HG03103 (cell line): Measurements from ENCODE around the gene MAD1L1.
"Not testable (repeated sequence)": the region's sequence is repeated elsewhere in the genome, so short reads cannot be mapped to it uniquely, and the experiment has no call there.

ENCODE experiments used
- ATAC-seq: cut with Tn5 transposase; IDR thresholded peaks from one replicate; pipeline ENCODE4 v1.9.1; 2021; ENCODE audit warnings: low read depth; ENCODE audit not compliant: unreplicated experiment

Gene MAD1L1

DNA sequence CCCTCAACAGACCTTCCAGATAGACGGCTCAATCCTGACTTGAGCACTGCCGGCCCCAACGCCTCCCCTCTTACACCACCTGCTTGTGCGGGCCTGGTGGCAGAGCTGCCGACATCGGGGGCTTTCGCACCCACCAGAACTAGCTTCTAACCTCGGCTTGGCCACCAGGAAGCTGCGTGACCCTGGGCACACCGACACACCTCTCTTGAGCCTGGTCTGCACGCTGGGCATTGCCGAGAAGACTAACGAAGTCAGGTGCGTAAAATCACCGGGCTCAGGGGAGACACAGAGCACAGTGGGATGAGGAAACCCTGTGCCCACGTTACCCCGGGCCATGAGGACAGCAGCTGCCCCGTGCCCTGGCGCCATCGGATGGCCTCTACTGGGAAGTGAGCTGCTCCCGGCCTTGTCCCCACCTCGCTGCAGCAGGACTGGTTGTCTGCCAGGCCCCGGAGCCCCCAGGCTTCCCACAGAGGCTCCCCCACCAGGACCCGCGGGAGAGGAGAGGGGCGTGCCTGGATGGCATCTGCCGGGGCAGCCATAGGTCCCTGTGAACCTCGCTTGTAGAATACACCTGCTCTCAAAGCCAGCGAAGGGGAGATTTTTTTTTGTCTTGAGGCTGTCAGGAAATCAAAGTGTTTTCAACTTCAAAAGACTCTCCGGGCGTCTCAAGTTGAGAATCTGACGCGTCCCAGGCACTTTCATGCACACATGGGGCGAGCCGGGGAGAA, 408.4 kb downstream of the MAD1L1 start:
- not testable (repeated sequence) for ATAC-seq

DNA sequence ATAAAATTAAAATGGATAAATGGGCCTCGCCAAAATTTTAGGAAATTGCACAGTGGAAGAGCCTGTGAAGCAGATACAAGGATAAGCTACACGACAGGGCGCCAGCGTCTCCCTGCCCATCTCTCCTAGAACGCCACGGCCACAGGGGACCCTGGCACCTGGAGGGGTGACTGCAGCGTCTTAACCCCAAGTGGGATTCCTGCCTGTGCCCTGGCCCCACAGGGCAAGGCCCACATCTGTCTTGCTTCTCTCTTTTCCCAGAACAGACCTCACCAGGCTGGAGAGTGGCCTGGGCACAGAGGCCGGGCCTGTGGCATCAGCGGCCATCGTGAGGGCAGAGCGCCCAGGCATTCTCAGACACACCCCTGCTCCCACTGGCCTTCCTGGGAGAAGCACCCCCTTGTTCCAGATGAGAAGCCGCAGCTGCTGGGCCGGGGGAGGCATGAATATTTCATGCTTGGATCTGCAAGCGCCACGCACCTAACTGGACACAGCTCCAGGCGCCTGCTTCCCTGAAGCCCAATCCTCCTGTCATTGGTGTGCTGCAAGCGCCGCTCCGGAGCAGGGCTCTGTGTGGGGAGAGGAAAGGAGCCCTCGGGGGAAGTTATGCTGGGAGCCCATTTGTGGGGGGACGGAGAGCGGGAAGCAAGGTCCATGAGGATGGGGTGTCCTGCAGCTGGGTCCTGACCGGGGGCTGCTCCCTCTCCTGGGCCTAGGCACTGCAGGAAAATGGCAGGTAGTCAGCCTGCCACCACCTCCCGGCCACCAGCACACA, 409.2 kb downstream of the MAD1L1 start:
- no peak for ATAC-seq

GRCh38 chr7:1819259-1819841, 413.4 kb downstream of the MAD1L1 start:
- ATAC-seq: no peak

DNA sequence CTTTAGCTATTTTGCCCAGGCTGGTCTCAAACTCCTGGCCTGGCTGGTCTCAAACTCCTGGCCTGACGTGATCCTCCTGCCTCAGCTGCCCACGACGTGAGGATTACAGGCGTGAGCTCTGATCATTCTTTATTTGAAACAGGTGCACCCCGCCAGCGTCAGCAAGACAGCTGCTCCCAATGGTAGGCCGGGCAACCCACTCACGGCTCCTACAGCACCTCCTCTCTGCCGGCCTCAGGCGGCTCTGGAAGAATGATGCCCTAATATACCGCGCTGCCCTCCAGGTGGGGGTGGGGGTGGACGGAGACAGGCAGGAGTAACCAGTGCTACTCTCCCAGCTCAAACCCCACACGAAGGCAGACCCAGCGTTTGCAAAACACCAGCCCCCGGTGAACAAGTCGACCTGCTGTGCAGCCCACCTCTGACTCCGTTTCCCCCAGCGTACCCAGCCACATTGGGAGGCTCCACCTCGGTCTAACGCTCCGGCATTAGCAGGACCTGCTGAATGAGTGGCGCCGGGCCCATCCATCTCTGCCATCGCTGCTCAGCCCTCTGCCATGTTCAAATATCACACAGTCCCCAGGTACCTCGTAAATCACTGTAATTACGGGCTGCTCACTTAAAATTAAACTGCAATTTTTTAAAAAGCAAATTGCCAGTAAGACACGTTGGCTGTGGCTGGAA, 414.0 kb downstream of the MAD1L1 start:
- no peak for ATAC-seq

DNA sequence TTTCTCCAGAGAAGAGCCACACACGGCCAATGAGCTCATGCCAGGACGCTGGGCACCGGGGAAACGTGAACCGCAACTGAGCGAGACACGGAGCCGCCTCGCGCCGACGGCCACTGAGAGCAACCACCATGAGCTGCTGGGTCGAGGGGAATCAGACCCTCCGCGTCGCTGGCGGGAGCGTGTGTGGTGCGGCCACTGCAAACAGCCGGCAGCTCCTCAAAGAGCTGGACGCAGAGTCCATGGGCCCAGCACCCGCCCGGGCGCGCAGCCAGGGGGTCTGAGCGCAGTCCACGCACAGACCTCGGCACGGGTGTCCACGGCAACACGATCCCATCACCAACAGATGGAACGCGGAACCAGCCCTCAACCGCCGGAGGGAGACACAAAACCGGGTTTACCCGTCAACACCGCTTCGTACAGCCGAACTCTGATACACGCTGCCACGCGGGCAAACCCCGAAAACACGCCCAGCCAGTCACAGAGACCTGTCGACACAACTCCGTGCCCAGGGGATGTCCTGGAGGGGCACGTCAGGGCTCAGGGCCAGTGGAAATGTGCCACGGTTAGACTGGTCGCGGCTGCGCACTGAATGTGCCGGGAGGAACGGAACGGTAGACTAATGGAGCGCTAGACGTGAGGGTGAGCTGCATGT, 415.6 kb downstream of the MAD1L1 start:
- ATAC-seq: no peak

DNA sequence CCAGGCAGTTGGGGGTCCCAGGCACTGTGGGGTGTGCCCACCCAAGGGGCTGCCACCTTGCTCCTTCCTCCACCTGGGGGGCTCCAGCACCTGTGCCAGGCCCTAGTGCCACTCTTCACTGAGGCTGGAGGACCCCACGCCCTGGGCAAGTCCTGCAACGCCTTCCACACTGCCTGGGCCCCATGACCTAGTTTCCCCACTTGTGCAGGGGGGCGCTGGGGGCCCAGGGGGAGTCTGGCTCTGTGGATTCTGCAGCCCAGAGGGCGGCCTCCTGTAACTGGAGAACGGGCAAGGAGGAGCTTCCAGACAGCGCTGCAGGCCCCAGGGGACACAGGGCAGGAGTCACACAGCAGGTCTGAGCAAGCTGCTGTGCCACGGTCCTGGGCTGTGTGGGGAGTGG, 416.3 kb downstream of the MAD1L1 start:
- not testable (repeated sequence) for ATAC-seq

DNA sequence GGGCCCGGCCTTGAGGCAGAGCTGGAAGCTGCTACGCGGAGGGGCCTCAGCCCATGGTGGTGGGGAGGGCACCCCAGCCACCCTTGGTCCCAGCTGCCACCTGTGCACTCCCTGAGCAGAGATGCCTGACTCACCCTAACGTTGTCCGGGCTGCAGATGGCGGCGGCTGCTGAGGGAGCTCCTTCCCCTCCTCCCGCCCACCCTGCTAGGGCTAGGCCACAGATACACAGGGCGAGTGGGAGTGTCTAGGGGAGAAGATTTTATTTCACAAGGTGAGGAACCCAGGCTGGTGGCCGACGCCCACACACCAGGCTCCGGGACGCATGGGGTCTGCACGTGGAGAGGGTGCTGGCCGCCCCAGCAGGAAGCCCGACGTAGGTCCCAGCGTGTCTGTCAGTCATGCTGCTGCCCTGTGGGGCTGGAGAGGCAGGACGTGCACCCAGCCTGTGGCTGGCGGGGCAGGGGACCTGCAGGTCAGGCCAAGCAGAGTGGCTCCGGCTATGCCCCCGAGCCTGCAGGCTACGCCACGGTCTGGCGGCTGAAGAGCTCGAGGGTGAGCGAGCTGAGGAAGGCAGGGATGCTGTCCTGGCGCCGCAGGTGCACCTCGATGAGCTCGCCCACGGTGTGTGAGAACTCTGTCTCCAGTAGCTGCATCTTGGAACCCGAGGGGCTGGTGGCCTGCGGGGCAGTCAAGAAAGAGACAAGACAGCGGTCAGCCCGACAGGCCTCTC, 417.0 kb downstream of the MAD1L1 start:
- not testable (repeated sequence) for ATAC-seq

DNA sequence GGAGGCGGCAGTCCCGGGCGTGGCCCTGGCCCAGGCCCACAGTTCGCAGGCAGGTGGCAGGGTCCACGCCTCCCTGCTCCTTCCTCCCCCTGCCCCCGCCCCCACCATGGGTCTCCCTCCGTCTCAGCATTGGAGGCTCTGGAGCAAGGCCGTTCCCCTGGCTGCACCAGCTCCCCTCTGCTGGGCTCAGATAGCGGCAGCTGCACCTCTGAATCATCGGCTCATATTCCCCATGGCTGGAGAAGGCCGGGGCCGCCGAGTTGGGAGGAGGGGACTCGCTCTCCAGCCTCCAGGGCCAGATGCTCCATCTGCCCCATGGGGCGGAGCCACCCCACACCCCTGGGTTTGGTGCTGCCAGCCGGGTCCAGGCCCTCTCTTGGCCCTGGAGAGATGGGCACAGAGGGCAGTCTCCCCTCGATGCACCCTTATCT, 417.7 kb downstream of the MAD1L1 start:
- no peak for ATAC-seq

- ATAC-seq: no peak
These were observed 418.5 kb downstream of the MAD1L1 start for GRCh38 chr7:1814089-1814811.

GRCh38 chr7:1813394-1814088, 419.2 kb downstream of the MAD1L1 start:
- no peak for ATAC-seq

- no peak for ATAC-seq
These were observed 420.0 kb downstream of the MAD1L1 start for GRCh38 chr7:1812509-1813393.

DNA sequence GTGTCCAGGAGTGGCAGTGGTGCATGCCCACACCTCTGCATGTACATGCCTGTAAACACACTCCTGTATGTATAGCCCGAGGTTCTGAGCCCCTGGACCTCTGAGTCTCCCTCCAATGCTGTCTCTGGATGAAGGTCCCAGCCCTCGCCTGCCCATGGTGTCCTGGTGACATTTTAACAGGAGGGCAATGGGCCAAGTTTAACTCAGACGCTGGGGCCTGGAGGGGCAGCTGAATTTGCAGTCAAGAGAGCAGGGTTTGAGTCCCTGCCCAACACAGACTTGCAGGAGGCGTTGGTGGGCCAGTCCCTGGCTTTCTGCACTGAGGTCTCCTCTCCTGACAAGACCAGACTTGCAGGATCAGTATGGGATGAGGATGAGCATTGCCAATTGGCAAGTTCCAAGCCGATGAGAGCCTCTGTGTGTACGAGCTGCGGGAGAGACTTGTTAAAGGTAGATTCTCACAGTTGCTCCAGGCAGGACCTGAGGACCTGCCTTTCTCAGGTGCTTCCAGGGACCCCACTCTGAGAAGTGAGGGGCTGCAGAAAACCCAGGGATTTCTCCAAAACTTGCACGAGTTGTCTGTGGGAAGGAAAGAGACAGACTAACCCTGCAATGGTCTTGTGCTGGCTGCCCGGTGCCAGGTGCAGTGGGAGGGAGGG, 420.8 kb downstream of the MAD1L1 start:
- ATAC-seq: no peak

- ATAC-seq: no peak
These were observed 421.5 kb downstream of the MAD1L1 start for GRCh38 chr7:1810961-1811849.

DNA sequence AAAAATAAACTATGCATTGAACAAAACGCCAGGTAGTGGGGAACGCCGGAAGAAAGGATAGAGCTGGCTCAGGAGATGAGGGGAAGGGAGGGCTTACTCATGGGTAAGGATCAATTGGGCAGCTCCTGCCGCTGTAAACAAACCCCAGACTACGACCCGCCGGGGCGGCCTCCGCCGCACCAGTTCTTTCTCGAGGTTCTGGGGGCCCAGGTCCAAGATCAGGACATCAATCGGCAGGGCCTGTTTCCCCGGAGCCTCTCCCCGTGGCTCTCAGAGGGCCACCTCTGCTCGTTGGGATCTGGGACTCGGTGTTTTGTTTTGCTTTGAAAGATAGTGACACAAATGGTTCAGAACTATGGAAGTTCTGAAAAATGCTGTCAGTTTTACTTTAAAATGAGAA, 422.2 kb downstream of the MAD1L1 start:
- ATAC-seq: no peak

DNA sequence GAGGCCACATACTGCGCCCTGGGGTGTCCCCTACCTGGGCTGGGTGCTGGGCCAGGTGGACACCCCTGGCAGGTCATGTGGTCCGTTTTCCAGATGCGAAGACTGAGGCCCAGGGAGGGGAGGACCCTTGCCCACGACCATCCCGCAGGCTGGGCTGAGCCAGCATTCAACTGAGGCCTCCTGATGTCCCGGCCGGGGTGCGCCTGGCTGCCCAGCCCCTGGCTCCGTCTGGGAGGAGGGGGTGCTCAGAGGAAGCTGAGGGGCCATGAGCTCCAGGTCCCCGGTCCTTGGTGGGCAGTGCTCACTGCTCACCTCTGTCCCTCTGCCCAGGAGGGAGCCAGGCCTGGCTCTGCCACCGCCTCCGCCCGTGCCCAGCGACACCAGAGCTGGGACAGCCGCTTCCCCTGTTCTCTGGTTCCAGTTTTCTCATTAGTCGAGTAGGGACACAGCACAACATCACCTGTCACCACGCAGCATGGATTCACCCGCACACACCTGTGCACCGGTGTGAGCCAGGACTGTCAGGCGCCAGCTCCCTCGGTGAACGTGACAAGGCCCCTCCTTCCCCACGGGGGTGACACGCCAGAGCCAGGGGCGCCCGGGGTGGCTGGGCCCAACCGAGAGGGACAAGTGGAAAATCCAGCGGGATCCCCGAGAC, 423.0 kb downstream of the MAD1L1 start:
- no peak for ATAC-seq

- ATAC-seq: no peak
These were observed 423.7 kb downstream of the MAD1L1 start for GRCh38 chr7:1809070-1809469.
